Mucosa of stomach (tissue), 1 donor: ENCODE data around the gene SH3BP5.
A peak's percentile ranks its signal among the peaks of the same experiment; 100 is the strongest.

ENCODE experiments used
- H3K27me3 ChIP-seq: one replicate; pipeline ENCODE4 v1.7.0; 2013; ENCODE audit warnings: mild to moderate bottlenecking, low read length; ENCODE audit not compliant: control insufficient read depth, insufficient read depth
- H3K36me3 ChIP-seq: one replicate; pipeline ENCODE4 v1.7.0; 2013; ENCODE audit warnings: low read length; ENCODE audit not compliant: control insufficient read depth, insufficient read depth
- H3K4me1 ChIP-seq: one replicate; pipeline ENCODE4 v1.7.0; 2013; ENCODE audit warnings: mild to moderate bottlenecking, low read length; ENCODE audit not compliant: control insufficient read depth, insufficient read depth
- H3K4me3 ChIP-seq: one replicate; pipeline ENCODE4 v1.7.0; 2013; ENCODE audit warnings: low read length
- H3K9ac ChIP-seq: one replicate; pipeline ENCODE4 v1.7.0; 2013; ENCODE audit warnings: mild to moderate bottlenecking, low read length, moderate library complexity
- H3K9me3 ChIP-seq: one replicate; pipeline ENCODE4 v1.7.0; 2013; ENCODE audit warnings: mild to moderate bottlenecking, low read length, moderate library complexity; ENCODE audit not compliant: control insufficient read depth
- donor health status: Pancreatic carcinoma.

Gene SH3BP5

GRCh38 chr3:15331072-15331605 is 1.2 kb downstream of the SH3BP5 start:
- Histone ChIP-seq H3K27me3 (no peaks in the 10 kb centered on the region), H3K4me1 (peaks cover 11% of the 10 kb centered on the region), H3K4me3 (peak overlapping the region; percentile 23), H3K36me3 (no peaks in the 10 kb centered on the region), H3K9me3 (no peaks in the 10 kb centered on the region), H3K9ac (peak overlapping the region; percentile 73)

DNA sequence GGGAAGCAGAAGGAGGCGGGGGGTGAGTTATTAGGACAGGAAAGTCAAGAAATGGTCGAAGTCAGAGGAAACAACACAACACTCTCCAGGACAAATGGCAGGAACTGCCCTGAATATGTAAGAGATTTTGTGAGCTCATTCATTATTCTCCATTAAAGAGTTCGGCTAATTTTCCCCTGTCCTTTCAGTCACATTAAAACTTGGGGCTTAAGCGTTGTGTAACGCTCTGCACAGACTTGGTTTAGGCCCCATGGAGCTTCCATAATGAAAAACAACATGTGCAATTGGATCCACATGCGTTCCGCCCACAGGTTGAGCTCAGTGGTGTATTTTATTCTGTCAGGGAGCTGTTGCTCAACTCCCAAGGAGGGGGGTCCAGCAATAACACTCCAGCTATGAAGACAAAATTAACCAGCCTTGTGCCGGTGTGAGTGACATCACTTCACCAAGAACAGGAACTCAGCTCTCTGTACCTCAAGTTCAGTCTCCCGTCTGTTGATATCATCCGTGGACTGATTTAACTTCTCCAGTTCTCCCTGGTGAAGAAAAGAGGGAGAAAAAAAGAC is 2.3 kb downstream of the SH3BP5 start:
- Histone ChIP-seq H3K36me3 (no peaks in the 10 kb centered on the region), H3K27me3 (no peaks in the 10 kb centered on the region), H3K9ac (no peak overlapping the region), H3K4me3 (no peak overlapping the region), H3K9me3 (no peaks in the 10 kb centered on the region), H3K4me1 (peaks cover 11% of the 10 kb centered on the region)

GRCh38 chr3:15329046-15330005 is 3.1 kb downstream of the SH3BP5 start:
- H3K4me3 ChIP-seq = no peak overlapping the region

DNA sequence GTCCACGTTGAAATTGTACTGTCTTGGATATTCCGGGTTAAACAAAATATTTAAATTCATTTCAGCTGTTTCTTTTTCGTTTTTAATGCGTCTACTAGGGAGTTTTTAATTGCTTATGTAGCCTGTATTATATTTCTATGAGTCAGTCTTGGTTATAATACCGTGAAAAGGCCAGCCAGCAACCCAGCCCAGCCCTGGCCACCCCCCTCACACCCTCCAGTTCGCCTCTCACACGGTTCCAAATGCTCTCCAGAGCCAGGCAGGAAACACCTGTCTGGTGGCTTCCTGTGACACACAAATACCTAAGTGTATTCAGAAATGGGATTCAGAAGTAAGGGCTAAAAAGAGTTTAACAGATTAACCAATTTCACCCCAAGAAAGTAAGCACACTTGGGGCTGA is 4.4 kb downstream of the SH3BP5 start:
- no peak overlapping the region for H3K4me3 ChIP-seq
- H3K9ac ChIP-seq = no peak overlapping the region
- peaks cover 16% of the 10 kb centered on the region for H3K4me1 ChIP-seq
- no peaks in the 10 kb centered on the region for H3K9me3 ChIP-seq
- no peaks in the 10 kb centered on the region for H3K36me3 ChIP-seq
- H3K27me3 ChIP-seq = no peaks in the 10 kb centered on the region

More at GRCh38 chr3:15329046-15330005, 3.1 kb downstream of the SH3BP5 start:
- no peaks in the 10 kb centered on the region for H3K9me3 ChIP-seq
- H3K36me3 ChIP-seq = no peaks in the 10 kb centered on the region
- no peaks in the 10 kb centered on the region for H3K27me3 ChIP-seq
- H3K9ac ChIP-seq = no peak overlapping the region
- peaks cover 13% of the 10 kb centered on the region for H3K4me1 ChIP-seq

DNA sequence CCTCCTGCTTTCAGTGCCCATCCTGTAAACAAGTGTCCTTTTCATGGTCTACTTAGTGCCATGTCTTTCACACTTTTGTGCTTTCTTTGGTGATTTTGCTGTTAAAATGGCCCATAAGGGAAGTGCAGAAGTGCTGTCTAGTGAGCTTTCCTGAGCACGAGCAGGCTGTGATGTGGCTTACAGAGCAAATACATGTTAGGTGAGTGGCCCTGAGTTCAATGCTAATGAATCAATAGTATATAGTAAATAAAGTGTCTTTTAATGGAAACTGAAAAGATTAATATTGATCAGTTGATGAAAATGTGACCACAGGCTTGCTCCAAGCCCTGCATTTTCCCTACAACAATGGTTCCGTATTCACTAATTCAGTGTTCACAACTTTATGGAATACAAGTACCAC is 5.7 kb downstream of the SH3BP5 start:
- peaks cover 11% of the 10 kb centered on the region for H3K4me1 ChIP-seq
- H3K36me3 ChIP-seq = no peaks in the 10 kb centered on the region
- no peak overlapping the region for H3K4me3 ChIP-seq
- no peaks in the 10 kb centered on the region for H3K9me3 ChIP-seq
- no peak overlapping the region for H3K9ac ChIP-seq
- no peaks in the 10 kb centered on the region for H3K27me3 ChIP-seq

GRCh38 chr3:15326037-15326436 is 6.3 kb downstream of the SH3BP5 start:
- Histone ChIP-seq H3K27me3 (no peaks in the 10 kb centered on the region), H3K36me3 (no peaks in the 10 kb centered on the region), H3K4me3 (no peak overlapping the region), H3K9me3 (no peaks in the 10 kb centered on the region), H3K9ac (no peak overlapping the region), H3K4me1 (peaks cover 6% of the 10 kb centered on the region)

- Histone ChIP-seq H3K9ac (no peak overlapping the region), H3K4me3 (no peak overlapping the region), H3K27me3 (no peaks in the 10 kb centered on the region), H3K9me3 (no peaks in the 10 kb centered on the region), H3K36me3 (no peaks in the 10 kb centered on the region), H3K4me1 (peaks cover 11% of the 10 kb centered on the region)
Observed at GRCh38 chr3:15325228-15325627, 7.2 kb downstream of the SH3BP5 start.

DNA sequence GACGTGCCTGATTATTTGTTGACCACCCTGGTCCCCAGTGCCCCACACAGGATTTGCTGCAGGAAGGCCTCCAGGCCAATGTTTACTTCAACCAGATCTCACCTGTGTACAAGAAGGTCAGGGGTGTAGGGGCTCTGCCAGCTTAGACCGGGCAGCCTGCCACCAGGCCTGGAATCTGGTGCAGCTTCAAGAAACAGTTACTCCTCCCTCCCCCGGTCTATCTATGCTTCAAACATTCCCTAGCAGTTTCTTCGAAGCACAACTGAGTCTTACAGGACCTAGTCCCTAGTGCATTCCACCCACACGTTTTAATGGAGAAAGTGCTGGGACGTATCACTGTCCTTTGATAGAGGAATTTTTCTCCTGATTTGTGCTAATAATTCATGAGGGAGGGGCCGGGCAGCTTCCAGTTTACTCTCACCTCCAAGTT is 8.0 kb downstream of the SH3BP5 start:
- H3K36me3 ChIP-seq = no peaks in the 10 kb centered on the region
- H3K4me1 ChIP-seq = peaks cover 18% of the 10 kb centered on the region
- H3K9me3 ChIP-seq = no peaks in the 10 kb centered on the region
- H3K9ac ChIP-seq = no peak overlapping the region
- no peak overlapping the region for H3K4me3 ChIP-seq
- H3K27me3 ChIP-seq = no peaks in the 10 kb centered on the region

- Histone ChIP-seq H3K36me3 (no peaks in the 10 kb centered on the region), H3K9me3 (no peaks in the 10 kb centered on the region), H3K4me1 (peaks cover 18% of the 10 kb centered on the region), H3K9ac (no peak overlapping the region), H3K4me3 (no peak overlapping the region), H3K27me3 (no peaks in the 10 kb centered on the region)
Observed at GRCh38 chr3:15323063-15323462, 9.3 kb downstream of the SH3BP5 start.

DNA sequence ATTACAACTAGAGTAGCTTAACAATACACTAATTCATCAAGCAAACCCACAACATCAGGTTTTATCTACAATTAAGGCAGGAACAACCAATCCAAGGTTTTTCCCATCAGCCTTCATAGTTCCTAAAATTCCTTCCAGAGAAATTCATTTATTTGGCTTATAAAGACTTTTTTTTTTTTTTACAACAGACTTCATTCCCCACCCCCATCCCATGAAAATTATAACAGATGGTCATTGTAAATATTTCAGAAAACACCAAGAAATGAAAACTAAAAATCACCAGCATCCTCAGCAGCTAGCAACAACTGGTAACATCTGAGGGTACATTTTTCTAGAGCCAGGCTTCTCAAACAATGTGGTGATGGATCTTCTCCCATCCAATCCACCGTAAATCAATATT is 11.0 kb downstream of the SH3BP5 start:
- Histone ChIP-seq H3K27me3 (no peaks in the 10 kb centered on the region), H3K9me3 (no peaks in the 10 kb centered on the region), H3K4me3 (no peak overlapping the region), H3K9ac (no peak overlapping the region), H3K4me1 (peaks cover 18% of the 10 kb centered on the region), H3K36me3 (no peaks in the 10 kb centered on the region)

DNA sequence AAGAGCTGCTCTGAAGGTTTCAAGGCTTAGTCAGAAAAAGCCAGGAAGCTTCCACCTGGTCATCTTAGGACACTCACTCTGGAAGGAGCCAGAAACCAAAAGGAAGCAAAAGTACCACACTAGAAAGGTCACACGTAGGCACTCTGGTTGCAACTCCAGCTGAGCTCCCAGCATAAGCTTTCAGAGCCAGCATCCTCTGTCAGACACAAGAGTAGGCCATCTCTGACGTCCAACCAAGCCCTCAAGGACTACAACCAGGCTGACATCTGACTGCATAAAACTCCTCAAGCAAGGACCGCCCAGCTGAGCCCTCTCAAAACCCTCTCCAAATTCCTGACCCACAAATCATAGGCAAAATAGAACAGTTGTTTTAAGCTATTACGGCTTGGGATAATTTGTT is 12.8 kb downstream of the SH3BP5 start:
- H3K4me3 ChIP-seq = no peak overlapping the region

DNA sequence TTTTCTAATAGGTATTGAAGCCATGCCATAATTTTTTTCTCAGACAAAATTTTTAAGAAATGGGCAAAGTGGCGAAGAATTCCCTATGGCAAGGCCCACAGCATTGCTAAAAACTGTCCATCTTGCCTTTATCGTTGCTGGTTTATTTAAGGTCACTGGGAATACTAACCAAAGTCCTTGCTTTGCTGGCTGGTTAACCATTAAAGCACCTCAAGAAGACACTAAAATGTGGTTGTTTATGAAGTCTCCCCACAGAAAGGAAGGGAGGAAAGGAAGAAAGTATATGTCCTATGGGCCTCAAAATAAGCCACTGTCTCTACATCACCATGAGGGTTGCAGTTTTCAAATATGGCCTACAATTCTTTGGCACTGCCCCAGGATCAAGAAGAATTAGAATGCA is 13.2 kb downstream of the SH3BP5 start:
- H3K9ac ChIP-seq = no peak overlapping the region
- H3K9me3 ChIP-seq = no peaks in the 10 kb centered on the region
- no peaks in the 10 kb centered on the region for H3K36me3 ChIP-seq
- no peak overlapping the region for H3K4me3 ChIP-seq
- H3K4me1 ChIP-seq = peaks cover 14% of the 10 kb centered on the region
- H3K27me3 ChIP-seq = no peaks in the 10 kb centered on the region

More for the DNA sequence above, 12.8 kb downstream of the SH3BP5 start:
- Histone ChIP-seq H3K36me3 (no peaks in the 10 kb centered on the region), H3K27me3 (no peaks in the 10 kb centered on the region), H3K9me3 (no peaks in the 10 kb centered on the region), H3K9ac (no peak overlapping the region), H3K4me1 (peaks cover 18% of the 10 kb centered on the region)
